GM23338 (cell line): ENCODE measurements around the gene CLDN7. TPM values are rescaled to one million over a fixed set of nuclear protein-coding genes. Genes with fewer than 3 reads are reported as not detected.

ENCODE experiments used
- ATAC-seq: fragments of 200-7000 bp; cut with Tn5 transposase; 3 replicates; pipeline ENCODE4 v1.9.1; 2020
- DNase-seq: peaks from one replicate; pipeline ENCODE4 v3.0.0-alpha.2; 2015; ENCODE audit warnings: low spot score
- H2AFZ ChIP-seq: fragments of 200-600 bp; sonication (generic); 2 replicates; pipeline ENCODE4 v1.8.0; 2016; ENCODE audit warnings: antibody characterized with exemption, mild to moderate bottlenecking, moderate library complexity
- H3F3A ChIP-seq: fragments of 200-600 bp; sonication (generic); replicated peaks from 2 replicates; pipeline ENCODE4 v1.8.0; 2017; ENCODE audit warnings: antibody characterized with exemption, mixed run types, low read depth
- H3K27ac ChIP-seq: fragments of 200-600 bp; sonication (generic); 2 replicates; pipeline ENCODE4 v1.6.1; 2016; ENCODE audit warnings: low read depth
- H3K27me3 ChIP-seq: fragments of 200-600 bp; sonication (generic); 2 replicates; pipeline ENCODE4 v1.8.0; 2016; ENCODE audit warnings: mild to moderate bottlenecking, mixed run types, moderate library complexity; ENCODE audit not compliant: insufficient read depth
- H3K36me3 ChIP-seq: fragments of 200-600 bp; sonication (generic); 2 replicates; pipeline ENCODE4 v1.8.0; 2016; ENCODE audit warnings: mild to moderate bottlenecking; ENCODE audit not compliant: insufficient read depth
- H3K4me1 ChIP-seq: fragments of 200-600 bp; sonication (generic); 2 replicates; pipeline ENCODE4 v1.8.0; 2016; ENCODE audit warnings: mild to moderate bottlenecking, moderate library complexity; ENCODE audit not compliant: insufficient read depth
- H3K4me2 ChIP-seq: fragments of 200-600 bp; sonication (generic); 2 replicates; pipeline ENCODE4 v1.7.1; 2017; ENCODE audit warnings: mixed run types
- H3K4me3 ChIP-seq: fragments of 200-600 bp; sonication (generic); 2 replicates; pipeline ENCODE4 v1.6.1; 2016; ENCODE audit warnings: mixed run types
- H3K79me2 ChIP-seq: fragments of 200-600 bp; sonication (generic); replicated peaks from 2 replicates; pipeline ENCODE4 v1.8.0; 2017; ENCODE audit warnings: mild to moderate bottlenecking; ENCODE audit not compliant: insufficient read depth
- H3K9me2 ChIP-seq: fragments of 200-600 bp; sonication (generic); 2 replicates; pipeline ENCODE4 v1.8.0; 2017; ENCODE audit not compliant: insufficient read depth
- H4K20me1 ChIP-seq: fragments of 200-600 bp; sonication (generic); replicated peaks from 2 replicates; pipeline ENCODE4 v1.8.0; 2017; ENCODE audit warnings: mild to moderate bottlenecking; ENCODE audit not compliant: insufficient read depth
- H3K27ac Mint-ChIP-seq: 2 replicates; pipeline ENCODE4 v1.8.0; 2020; ENCODE audit warnings: inconsistent platforms, mild to moderate bottlenecking, moderate library complexity, mixed read lengths
- H3K27me3 Mint-ChIP-seq: 3 replicates; pipeline ENCODE4 v1.8.0; 2022; ENCODE audit warnings: low read depth, mild to moderate bottlenecking, moderate library complexity, mixed read lengths, inconsistent platforms; ENCODE audit not compliant: insufficient read depth, poor library complexity
- H3K36me3 Mint-ChIP-seq: 3 replicates; pipeline ENCODE4 v1.8.0; 2021; ENCODE audit warnings: low read depth, mild to moderate bottlenecking, inconsistent platforms, moderate library complexity, mixed read lengths
- H3K4me1 Mint-ChIP-seq: 3 replicates; pipeline ENCODE4 v1.8.0; 2020; ENCODE audit warnings: mild to moderate bottlenecking, inconsistent platforms, mixed read lengths
- H3K4me3 Mint-ChIP-seq: 3 replicates; pipeline ENCODE4 v1.8.0; 2021; ENCODE audit warnings: moderate library complexity, mild to moderate bottlenecking, inconsistent platforms, mixed read lengths
- H3K9me3 Mint-ChIP-seq: 3 replicates; pipeline ENCODE4 v1.8.0; 2020; ENCODE audit warnings: moderate library complexity, mild to moderate bottlenecking, inconsistent platforms, mixed read lengths
- CREB1 ChIP-seq: fragments of 250-450 bp; sonication (Bioruptor Pico); IDR thresholded peaks from 2 replicates; pipeline ENCODE4 v1.5.0; 2020; ENCODE audit warnings: low read depth, mild to moderate bottlenecking, moderate library complexity
- CTCF ChIP-seq, 2 experiments: fragments of 200-600 bp in 1 of 2; sonication (generic) in 1 of 2; conservative IDR thresholded peaks; 2 replicates each; pipeline versions ENCODE4 v1.5.1 to v1.6.1; 2016 to 2017; ENCODE audit warnings: antibody characterized with exemption in 2 of 2, low read depth in 2 of 2, mild to moderate bottlenecking in 2 of 2, moderate library complexity in 1 of 2
- EZH2 ChIP-seq: fragments of 200-600 bp; sonication (generic); IDR thresholded peaks from one replicate; pipeline ENCODE4 v1.8.0; 2017; ENCODE audit warnings: antibody characterized with exemption, mild to moderate bottlenecking, low read depth; ENCODE audit not compliant: unreplicated experiment
- EZH2phosphoT487 ChIP-seq: fragments of 200-600 bp; sonication (generic); IDR thresholded peaks from one replicate; pipeline ENCODE4 v1.8.1; 2018; ENCODE audit warnings: antibody characterized with exemption; ENCODE audit not compliant: unreplicated experiment
- JUNB ChIP-seq: IDR thresholded peaks from one replicate; pipeline ENCODE4 v1.6.1; 2016; ENCODE audit warnings: antibody characterized with exemption; ENCODE audit not compliant: unreplicated experiment
- NANOG ChIP-seq: IDR thresholded peaks from 2 replicates; pipeline ENCODE4 v1.6.1; 2016; ENCODE audit warnings: antibody characterized with exemption, borderline replicate concordance
- POLR2AphosphoS5 ChIP-seq: IDR thresholded peaks from 2 replicates; pipeline ENCODE4 v1.6.1; 2016; ENCODE audit warnings: antibody characterized with exemption, low read depth
- REST ChIP-seq: IDR thresholded peaks from one replicate; pipeline ENCODE4 v1.6.1; 2018; ENCODE audit warnings: antibody characterized with exemption; ENCODE audit not compliant: unreplicated experiment
- STAT1 ChIP-seq: IDR thresholded peaks from one replicate; pipeline ENCODE4 v1.6.1; 2016; ENCODE audit warnings: antibody characterized with exemption; ENCODE audit not compliant: unreplicated experiment
- ZNF331 ChIP-seq: fragments of 250-450 bp; sonication (Bioruptor Pico); IDR thresholded peaks from 2 replicates; pipeline ENCODE4 v1.5.0; 2020; ENCODE audit warnings: low read depth, mild to moderate bottlenecking, moderate library complexity
- polyA plus RNA-seq: library from polyadenylated mRNA; unstranded; fragments of >200 nt; fragmentation: Nextera tagmentation; extraction: Ambion mirVana; gene quantifications from 2 replicates; pipeline ENCODE4 v1.2.1, GENCODE V29; 2016
- total RNA-seq: library from RNA; depleted of rRNA; stranded (reverse); fragments of >200 nt; shearing (Covaris generic); gene quantifications from 2 replicates; pipeline ENCODE4 v1.2.3, GENCODE V29; 2014

The CLDN7 gene
- total and polyA plus RNA-seq, 2 experiments from 2014 or later = 50.7 to 111 TPM

GRCh38 chr17:7261379-7262191 lies 693 bp downstream of the CLDN7 start (continued):
- TF ChIP-seq REST (no peak), STAT1 (no peak), NANOG (no peak), ZNF331 (CRISPR knock-in tag) (no peak), POLR2AphosphoS5 (no peak), JUNB (no peak), EZH2 (no peak)

GRCh38 chr17:7260651-7261378 lies 1.5 kb downstream of the CLDN7 start:
- no peak overlapping the region for H2AFZ ChIP-seq
- peak overlapping the region; percentile 91 for H3K4me3 Mint-ChIP-seq

GRCh38 chr17:7260151-7260550 lies 2.1 kb downstream of the CLDN7 start:
- DNase-seq = no peak
- H3K4me1 ChIP-seq = peaks cover 9% of the 10 kb centered on the region
- peaks cover 28% of the 10 kb centered on the region for H3K4me1 Mint-ChIP-seq
- H2AFZ ChIP-seq = no peak overlapping the region
- no peaks in the 10 kb centered on the region for H3K27me3 ChIP-seq
- peak overlapping the region; percentile 91 for H3K4me3 Mint-ChIP-seq
- H4K20me1 ChIP-seq = peaks cover 17% of the 10 kb centered on the region; the same call in 1 of the 2 replicates
- peaks cover 27% of the 10 kb centered on the region for H3K79me2 ChIP-seq
- H3K36me3 ChIP-seq = peaks cover 16% of the 10 kb centered on the region
- H3K9me3 Mint-ChIP-seq = no peaks in the 10 kb centered on the region; the same call in 2 of the 3 replicates
- ATAC-seq = no peak
- peak overlapping the region; percentile 100 for H3K4me2 ChIP-seq
- peak overlapping the region; percentile 84; the same call in 1 of the 2 replicates for H3K27ac Mint-ChIP-seq
- H3K4me3 ChIP-seq = peak overlapping the region; percentile 99
- peaks cover 51% of the 10 kb centered on the region for H3K36me3 Mint-ChIP-seq
- H3F3A ChIP-seq = peaks cover 21% of the 10 kb centered on the region
- H3K27me3 Mint-ChIP-seq = peaks cover 33% of the 10 kb centered on the region
- H3K9me2 ChIP-seq = no peaks in the 10 kb centered on the region
- peak overlapping the region; percentile 97; the same call in 1 of the 2 replicates for H3K27ac ChIP-seq
- no peak for TF ChIP-seq ZNF331 (CRISPR knock-in tag)
- TF ChIP-seq POLR2AphosphoS5 = no peak
- no peak for TF ChIP-seq CTCF (conservative IDR thresholded peaks at IDR 0.05; ENCODE audit: low read depth in 2 of 2)
- no peak for TF ChIP-seq STAT1
- no peak for TF ChIP-seq NANOG
- no peak for TF ChIP-seq CREB1
- TF ChIP-seq JUNB = no peak
- no peak for TF ChIP-seq EZH2
- TF ChIP-seq REST = no peak

More at GRCh38 chr17:7260651-7261378, 1.5 kb downstream of the CLDN7 start:
- DNase-seq = peak; percentile 94
- peaks cover 15% of the 10 kb centered on the region; the same call in 1 of the 2 replicates for H4K20me1 ChIP-seq
- H3K9me2 ChIP-seq = no peaks in the 10 kb centered on the region
- peak overlapping the region; percentile 97 for H3K27ac ChIP-seq
- Mint-ChIP-seq H3K36me3 (peaks cover 45% of the 10 kb centered on the region), H3K9me3 (no peaks in the 10 kb centered on the region; the same call in 2 of the 3 replicates), H3K4me1 (peaks cover 28% of the 10 kb centered on the region), H3K27me3 (peaks cover 33% of the 10 kb centered on the region), H3K27ac (peak overlapping the region; percentile 92)
- H3K36me3 ChIP-seq = peaks cover 15% of the 10 kb centered on the region
- peaks cover 27% of the 10 kb centered on the region for H3K79me2 ChIP-seq
- H3K4me2 ChIP-seq = peak overlapping the region; percentile 100
- no peak for TF ChIP-seq EZH2phosphoT487
- TF ChIP-seq POLR2AphosphoS5 = peak; percentile 10; the same call in 1 of the 2 replicates
- no peak for TF ChIP-seq JUNB
- ATAC-seq = peak; percentile 40
- peaks cover 9% of the 10 kb centered on the region for H3K4me1 ChIP-seq
- H3K4me3 ChIP-seq = peak overlapping the region; percentile 99
- no peaks in the 10 kb centered on the region for H3K27me3 ChIP-seq
- peaks cover 21% of the 10 kb centered on the region for H3F3A ChIP-seq
